Panc1 (cell line): ENCODE measurements around the gene TMEM131L. TPM values are rescaled to one million over a fixed set of nuclear protein-coding genes. Genes with fewer than 3 reads are reported as not detected.

Experiments
- ATAC-seq: fragments of 200-7000 bp; cut with Tn5 transposase; 2 replicates; pipeline ENCODE4 v1.9.1; 2020; ENCODE audit warnings: mild to moderate bottlenecking, moderate library complexity
- BruUV-seq: library from RNA; stranded (reverse); fragments of 400-500 nt; replicated peaks from 2 replicates; lab custom pipeline; 2021; lab: Mats Ljungman, UMichigan
- CTCF ChIA-PET: fragments of 300-600 bp; sonication (Branson Sonifier 250); formaldehyde crosslinking; loops from one replicate; lab custom pipeline; 2022; ENCODE audit warnings: antibody characterized with exemption; lab: Charles Lee
- POLR2A ChIA-PET: fragments of 300-600 bp; sonication (Branson Sonifier 250); formaldehyde crosslinking; loops from one replicate; lab custom pipeline; 2022; ENCODE audit warnings: antibody characterized with exemption; lab: Charles Lee
- DNase-seq: peaks from one replicate; pipeline ENCODE4 v3.0.0-alpha.2; 2010; ENCODE audit warnings: low read depth, low spot score
- H3K27ac ChIP-seq: 2 replicates; pipeline ENCODE4 v1.5.1; 2011; ENCODE audit warnings: mild to moderate bottlenecking, low read length, inconsistent platforms
- H3K27me3 ChIP-seq: fragments of 200-500 bp; sonication (Bioruptor generic); 2 replicates; pipeline ENCODE4 v1.6.0; 2014; ENCODE audit warnings: low read length, inconsistent platforms; ENCODE audit not compliant: control insufficient read depth, insufficient read depth
- H3K36me3 ChIP-seq: fragments of 200-500 bp; sonication (Bioruptor generic); 2 replicates; pipeline ENCODE4 v1.5.1; 2014; ENCODE audit warnings: inconsistent platforms, mild to moderate bottlenecking, low read length, moderate library complexity; ENCODE audit not compliant: control insufficient read depth, insufficient read depth
- H3K4me1 ChIP-seq: 2 replicates; pipeline ENCODE4 v1.5.1; 2011; ENCODE audit warnings: inconsistent platforms, mild to moderate bottlenecking, low read length, moderate library complexity; ENCODE audit not compliant: control insufficient read depth, insufficient read depth
- H3K4me3 ChIP-seq, 2 experiments: 2 replicates each; pipeline ENCODE4 v1.5.1; 2011 to 2012; ENCODE audit warnings: low read depth in 2 of 2, low read length in 2 of 2, mild to moderate bottlenecking in 2 of 2, inconsistent platforms in 1 of 2, moderate library complexity in 1 of 2
- H3K9me3 ChIP-seq: fragments of 200-500 bp; sonication (Bioruptor generic); 2 replicates; pipeline ENCODE4 v1.5.1; 2014; ENCODE audit warnings: low read depth, mild to moderate bottlenecking, inconsistent platforms, low read length, moderate library complexity; ENCODE audit not compliant: control insufficient read depth, insufficient read depth
- CTCF ChIP-seq: fragments of 450-650 bp; IDR thresholded peaks from 2 replicates; pipeline ENCODE4 v1.5.1; 2017; ENCODE audit warnings: mild to moderate bottlenecking
- POLR2AphosphoS5 ChIP-seq: IDR thresholded peaks from 2 replicates; pipeline ENCODE4 v1.6.1; 2012; ENCODE audit warnings: mild to moderate bottlenecking, low read depth, low read length, moderate library complexity
- REST ChIP-seq, 2 experiments: IDR thresholded peaks; 2 replicates each; pipeline ENCODE4 v1.6.1; 2011 to 2012; ENCODE audit warnings: low read depth in 2 of 2, control low read depth in 1 of 2, low read length in 1 of 2, mild to moderate bottlenecking in 1 of 2, moderate library complexity in 1 of 2; ENCODE audit not compliant: insufficient read depth in 1 of 2
- SIN3A ChIP-seq: IDR thresholded peaks from 2 replicates; pipeline ENCODE4 v1.6.1; 2012; ENCODE audit warnings: low read depth, mild to moderate bottlenecking, low read length, moderate library complexity, borderline replicate concordance; ENCODE audit not compliant: insufficient read depth
- TCF7L2 ChIP-seq: IDR thresholded peaks from 2 replicates; pipeline ENCODE4 v1.6.1; 2011; ENCODE audit warnings: mild to moderate bottlenecking, low read depth, low read length, inconsistent platforms
- in situ Hi-C: cut with HindIII; loops from 2 replicates; pipeline ENCODE4 v1.10.0; 2016; ENCODE audit warnings: low sequenced_read_pairs, low pct_unique_long_range_greater_than_20kb
- intact Hi-C: fragments of 100-400 bp; cut with micrococcal nuclease; formaldehyde crosslinking; loops from one replicate; pipeline ENCODE4 v1.10.0; 2022; ENCODE audit not compliant: unreplicated experiment
- total RNA-seq: library from RNA; stranded (reverse); gene quantifications from one replicate; pipeline ENCODE4 v1.2.1, GENCODE V29; 2021; ENCODE audit not compliant: unreplicated experiment

TMEM131L gene
- total RNA-seq, 1 experiment from 2014 or later, result 13.5 TPM

- in situ Hi-C loops, result no loop called here
- intact Hi-C loops, result no loop called here
- H3K36me3 ChIP-seq, result no peaks in the 10 kb centered on the region
- ChIA-PET CTCF (no interaction called here), POLR2A (no interaction called here)
- ATAC-seq (no peak), DNase-seq (no peak)
- no peaks in the 10 kb centered on the region for H3K4me1 ChIP-seq
- H3K4me3 ChIP-seq, result no peak overlapping the region
- no peaks in the 10 kb centered on the region for H3K27me3 ChIP-seq
- no peaks in the 10 kb centered on the region for H3K9me3 ChIP-seq
- TF ChIP-seq CTCF (no peak), REST (IDR thresholded peaks at IDR 0.05; ENCODE audit: insufficient read depth in 1 of 2, low read depth in 2 of 2, low read length in 1 of 2) (no peak), TCF7L2 (no peak), POLR2AphosphoS5 (no peak), SIN3A (no peak)
- no peak overlapping the region for H3K27ac ChIP-seq
- BruUV-seq, result no TSS peak
Measured at GRCh38 chr4:153420361-153420760, 45.8 kb upstream of the TMEM131L start.

- CTCF ChIA-PET, result interaction anchor here (0.7 kb wide), 1 partner anchor 67 kb away, joined by 6 read pairs; no protein-coding TSS in a partner anchor
- ATAC-seq (no peak), DNase-seq (no peak)
- Histone ChIP-seq H3K27me3 (no peaks in the 10 kb centered on the region), H3K36me3 (no peaks in the 10 kb centered on the region), H3K4me1 (no peaks in the 10 kb centered on the region), H3K4me3 (no peak overlapping the region), H3K27ac (no peak overlapping the region), H3K9me3 (no peaks in the 10 kb centered on the region)
- TF ChIP-seq SIN3A, result no peak
- BruUV-seq, result no TSS peak
- in situ Hi-C loops, result no loop called here
- POLR2A ChIA-PET, result interaction anchor here (0.7 kb wide), 1 partner anchor 1021 kb away, joined by 5 read pairs; no protein-coding TSS in a partner anchor
- intact Hi-C loops, result no loop called here
Measured at GRCh38 chr4:153421941-153422340, 44.2 kb upstream of the TMEM131L start.

- intact Hi-C loops (no loop called here), in situ Hi-C loops (no loop called here)
- Histone ChIP-seq H3K27me3 (no peaks in the 10 kb centered on the region), H3K27ac (no peak overlapping the region), H3K4me3 (no peak overlapping the region), H3K4me1 (no peaks in the 10 kb centered on the region), H3K36me3 (no peaks in the 10 kb centered on the region), H3K9me3 (no peaks in the 10 kb centered on the region)
- ATAC-seq (no peak), DNase-seq (no peak)
- no peak for TF ChIP-seq POLR2AphosphoS5
- TF ChIP-seq SIN3A, result no peak
- TF ChIP-seq CTCF, result no peak
- TF ChIP-seq REST (IDR thresholded peaks at IDR 0.05; ENCODE audit: insufficient read depth in 1 of 2, low read depth in 2 of 2, low read length in 1 of 2), result no peak
- no peak for TF ChIP-seq TCF7L2
- ChIA-PET CTCF (no interaction called here), POLR2A (no interaction called here)
- no TSS peak for BruUV-seq
Measured at GRCh38 chr4:153426207-153426885, 39.8 kb upstream of the TMEM131L start.
